Hepatocyte (in vitro differentiated cells): ENCODE measurements around the gene DGCR8. TPM values are rescaled to one million over a fixed set of nuclear protein-coding genes. Genes with fewer than 3 reads are reported as not detected.

Experiments
- DNase-seq: peaks from one replicate; pipeline ENCODE4 v3.0.0-alpha.2; 2016; ENCODE audit warnings: low spot score
- H2AFZ ChIP-seq: fragments of 200-600 bp; sonication (generic); 2 replicates; pipeline ENCODE4 v1.6.0; 2016; ENCODE audit warnings: antibody characterized with exemption, mild to moderate bottlenecking
- H3K27ac ChIP-seq: fragments of 200-600 bp; sonication (generic); 2 replicates; pipeline ENCODE4 v1.5.1; 2016; ENCODE audit warnings: mild to moderate bottlenecking
- H3K27me3 ChIP-seq: fragments of 200-600 bp; sonication (generic); 2 replicates; pipeline ENCODE4 v1.6.1; 2016
- H3K36me3 ChIP-seq: fragments of 200-600 bp; sonication (generic); replicated peaks from 2 replicates; pipeline ENCODE4 v1.5.1; 2016; ENCODE audit warnings: low read depth; ENCODE audit not compliant: insufficient read depth
- H3K4me1 ChIP-seq: fragments of 200-600 bp; sonication (generic); 2 replicates; pipeline ENCODE4 v1.5.1; 2016; ENCODE audit warnings: mild to moderate bottlenecking, moderate library complexity; ENCODE audit not compliant: insufficient read depth
- H3K4me2 ChIP-seq: fragments of 200-600 bp; sonication (generic); 2 replicates; pipeline ENCODE4 v1.6.0; 2016
- H3K4me3 ChIP-seq: fragments of 200-600 bp; sonication (generic); 2 replicates; pipeline ENCODE4 v1.5.1; 2016; ENCODE audit warnings: mild to moderate bottlenecking
- H3K79me2 ChIP-seq: fragments of 200-600 bp; sonication (generic); 2 replicates; pipeline ENCODE4 v1.6.0; 2017; ENCODE audit warnings: mild to moderate bottlenecking
- H3K9me2 ChIP-seq: fragments of 200-600 bp; sonication (generic); replicated peaks from 2 replicates; pipeline ENCODE4 v1.6.0; 2017; ENCODE audit warnings: mild to moderate bottlenecking; ENCODE audit not compliant: insufficient read depth
- H3K9me3 ChIP-seq: fragments of 200-600 bp; sonication (generic); 2 replicates; pipeline ENCODE4 v1.5.1; 2016; ENCODE audit warnings: low read depth, mild to moderate bottlenecking
- H4K20me1 ChIP-seq: fragments of 200-600 bp; sonication (generic); 2 replicates; pipeline ENCODE4 v1.6.0; 2016; ENCODE audit warnings: mild to moderate bottlenecking; ENCODE audit not compliant: insufficient read depth, poor library complexity, severe bottlenecking
- EZH2 ChIP-seq: fragments of 200-600 bp; sonication (generic); IDR thresholded peaks from 2 replicates; pipeline ENCODE4 v1.6.1; 2016; ENCODE audit warnings: antibody characterized with exemption, mild to moderate bottlenecking, borderline replicate concordance
- EZH2phosphoT487 ChIP-seq: fragments of 200-600 bp; sonication (generic); IDR thresholded peaks from one replicate; pipeline ENCODE4 v1.6.1; 2018; ENCODE audit warnings: antibody characterized with exemption, mild to moderate bottlenecking, low read depth, moderate library complexity; ENCODE audit not compliant: unreplicated experiment, severe bottlenecking
- WGBS: methylation state at CpG from one replicate; pipeline ENCODE4 v1.1.6; 2016; ENCODE audit warnings: low lambda C conversion rate; ENCODE audit errors: missing lambda C conversion rate; 5-methylcytosine and 5-hydroxymethylcytosine counted together
- polyA plus RNA-seq: library from polyadenylated mRNA; unstranded; fragments of >200 nt; fragmentation: Nextera tagmentation; extraction: Ambion mirVana; gene quantifications from 2 replicates; pipeline ENCODE4 v1.2.1, GENCODE V29; 2016
- total RNA-seq: library from RNA; depleted of rRNA; stranded (reverse); fragments of >200 nt; gene quantifications from 2 replicates; pipeline ENCODE4 v1.2.3, GENCODE V29; 2014
- TF ChIP-seq, protein P1 (sequence below): fragments of 200-600 bp; sonication (generic); IDR thresholded peaks from 2 replicates; pipeline ENCODE4 v1.5.1; 2016; ENCODE audit warnings: antibody characterized with exemption, mild to moderate bottlenecking; ENCODE audit not compliant: poor library complexity

DGCR8 gene
- total and polyA plus RNA-seq, 2 experiments from 2014 or later, result 10.8 to 18.3 TPM

DNA sequence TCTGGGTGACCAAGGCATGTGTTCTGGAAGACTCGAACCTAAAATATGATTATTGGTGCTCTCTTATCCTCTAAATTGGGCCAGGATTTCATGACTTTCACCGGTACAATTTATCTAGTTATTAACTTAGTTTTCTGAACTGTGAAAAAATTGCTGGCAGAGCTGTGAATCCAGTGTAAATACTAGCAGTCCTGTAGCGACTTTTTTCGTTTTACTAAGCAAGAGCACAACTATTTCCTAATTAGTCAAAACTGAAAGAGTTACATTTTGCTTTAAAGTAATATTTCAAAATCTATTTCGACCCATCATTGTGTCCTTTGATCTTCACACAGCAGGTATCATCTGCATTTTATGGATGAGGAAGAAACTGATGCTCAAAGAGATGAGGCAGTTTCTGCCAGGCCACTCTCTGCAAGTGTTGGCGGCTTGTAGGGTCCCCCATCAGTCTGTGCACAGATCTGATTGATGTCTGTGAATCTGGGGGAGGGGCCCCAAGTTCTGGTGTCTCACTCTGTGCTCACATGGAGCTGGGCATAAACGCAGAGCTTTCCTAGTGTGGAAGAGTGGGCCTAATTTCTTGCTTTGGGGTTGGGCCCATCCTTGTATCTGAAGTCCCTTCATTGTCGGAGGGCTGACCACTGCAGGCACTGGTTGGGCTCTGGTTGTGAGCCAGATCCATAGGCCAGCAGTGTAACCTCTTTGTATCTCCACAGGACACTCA lies 38.4 kb downstream of the DGCR8 start:
- no peak for DNase-seq
- Histone ChIP-seq H3K4me1 (peaks cover 16% of the 10 kb centered on the region), H4K20me1 (no peaks in the 10 kb centered on the region), H2AFZ (no peak overlapping the region), H3K79me2 (peaks cover 69% of the 10 kb centered on the region), H3K9me2 (no peaks in the 10 kb centered on the region), H3K36me3 (no peaks in the 10 kb centered on the region), H3K27me3 (no peaks in the 10 kb centered on the region), H3K4me2 (peak overlapping the region; percentile 85), H3K27ac (peak overlapping the region; percentile 82), H3K4me3 (peak overlapping the region; percentile 83), H3K9me3 (no peaks in the 10 kb centered on the region)
- TF ChIP-seq, protein P1, sequence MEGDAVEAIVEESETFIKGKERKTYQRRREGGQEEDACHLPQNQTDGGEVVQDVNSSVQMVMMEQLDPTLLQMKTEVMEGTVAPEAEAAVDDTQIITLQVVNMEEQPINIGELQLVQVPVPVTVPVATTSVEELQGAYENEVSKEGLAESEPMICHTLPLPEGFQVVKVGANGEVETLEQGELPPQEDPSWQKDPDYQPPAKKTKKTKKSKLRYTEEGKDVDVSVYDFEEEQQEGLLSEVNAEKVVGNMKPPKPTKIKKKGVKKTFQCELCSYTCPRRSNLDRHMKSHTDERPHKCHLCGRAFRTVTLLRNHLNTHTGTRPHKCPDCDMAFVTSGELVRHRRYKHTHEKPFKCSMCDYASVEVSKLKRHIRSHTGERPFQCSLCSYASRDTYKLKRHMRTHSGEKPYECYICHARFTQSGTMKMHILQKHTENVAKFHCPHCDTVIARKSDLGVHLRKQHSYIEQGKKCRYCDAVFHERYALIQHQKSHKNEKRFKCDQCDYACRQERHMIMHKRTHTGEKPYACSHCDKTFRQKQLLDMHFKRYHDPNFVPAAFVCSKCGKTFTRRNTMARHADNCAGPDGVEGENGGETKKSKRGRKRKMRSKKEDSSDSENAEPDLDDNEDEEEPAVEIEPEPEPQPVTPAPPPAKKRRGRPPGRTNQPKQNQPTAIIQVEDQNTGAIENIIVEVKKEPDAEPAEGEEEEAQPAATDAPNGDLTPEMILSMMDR, result no peak
- TF ChIP-seq EZH2 (no peak), EZH2phosphoT487 (no peak)
- WGBS, result 22% methylated on average over 8 of the region's 8 CpGs

DNA sequence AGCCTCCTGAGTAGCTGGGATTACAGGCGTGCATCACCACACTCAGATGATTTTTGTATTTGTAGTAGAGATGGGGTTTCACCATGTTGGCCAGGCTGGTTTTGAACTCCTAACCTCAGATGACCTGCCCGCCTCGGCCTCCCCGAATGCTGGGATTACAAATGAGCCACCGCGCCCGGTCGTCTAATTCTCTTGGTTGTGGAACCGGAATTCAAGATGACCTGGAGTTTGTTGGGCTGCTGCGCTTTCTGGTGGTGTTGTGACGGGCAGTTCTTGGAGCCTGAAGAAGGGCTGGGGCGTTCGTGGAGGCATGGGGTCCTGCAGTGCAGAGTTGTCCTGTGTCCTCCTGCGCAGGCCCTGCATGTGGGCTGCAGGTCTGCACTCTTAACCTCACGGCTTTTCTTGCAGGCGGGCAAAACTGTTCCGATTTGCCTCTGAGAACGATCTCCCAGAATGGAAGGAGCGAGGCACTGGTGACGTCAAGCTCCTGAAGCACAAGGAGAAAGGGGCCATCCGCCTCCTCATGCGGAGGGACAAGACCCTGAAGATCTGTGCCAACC lies 41.9 kb downstream of the DGCR8 start:
- Histone ChIP-seq H2AFZ (no peak overlapping the region), H4K20me1 (no peaks in the 10 kb centered on the region), H3K27ac (no peak overlapping the region), H3K4me3 (no peak overlapping the region), H3K4me1 (peaks cover 7% of the 10 kb centered on the region), H3K9me3 (no peaks in the 10 kb centered on the region), H3K36me3 (no peaks in the 10 kb centered on the region), H3K4me2 (no peak overlapping the region), H3K27me3 (no peaks in the 10 kb centered on the region), H3K79me2 (peaks cover 49% of the 10 kb centered on the region), H3K9me2 (no peaks in the 10 kb centered on the region)
- WGBS, result 96% methylated on average over 22 of the region's 22 CpGs
- no peak for DNase-seq
- TF ChIP-seq, protein P1, result no peak
- no peak for TF ChIP-seq EZH2phosphoT487
- TF ChIP-seq EZH2, result no peak

DNA sequence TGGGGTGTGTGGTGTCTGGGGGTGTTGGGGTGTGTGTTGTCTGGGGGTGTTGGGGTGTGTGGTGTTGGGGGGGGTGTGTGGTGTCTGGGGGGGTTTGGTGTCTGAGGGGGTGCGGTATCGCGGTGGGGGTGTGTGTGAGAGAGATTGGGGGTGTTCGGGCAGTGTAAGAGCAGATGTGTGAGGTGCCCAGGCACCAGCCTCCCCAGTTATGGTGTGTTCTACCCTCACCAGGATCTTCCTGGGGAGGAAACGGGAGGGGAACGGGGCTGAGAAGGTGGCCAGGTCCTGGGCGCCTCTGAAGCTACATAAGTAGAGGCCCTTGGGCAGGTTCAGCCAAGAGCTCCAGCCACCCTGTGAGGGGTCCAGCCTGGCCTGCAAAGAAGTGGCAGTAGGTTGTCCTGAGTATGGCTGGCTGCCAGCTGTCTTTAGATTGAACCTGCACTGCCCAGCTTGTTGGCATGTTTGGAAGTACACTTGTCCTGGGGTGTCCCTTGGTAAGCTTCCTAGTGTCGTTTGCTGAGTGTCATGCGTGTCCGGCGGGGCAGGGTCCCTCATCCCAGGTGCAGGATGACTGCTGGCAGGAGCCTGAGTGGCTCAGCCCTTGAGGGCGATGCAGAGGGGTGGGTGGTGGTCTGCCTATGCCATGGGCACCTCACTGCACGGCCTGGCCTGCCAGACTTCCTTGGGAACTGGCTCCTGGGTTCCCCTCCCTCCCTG lies 43.5 kb downstream of the DGCR8 start:
- Histone ChIP-seq H2AFZ (no peak overlapping the region), H3K27ac (no peak overlapping the region), H3K4me3 (no peak overlapping the region), H3K4me2 (no peak overlapping the region), H3K9me2 (no peaks in the 10 kb centered on the region), H3K27me3 (no peaks in the 10 kb centered on the region), H4K20me1 (no peaks in the 10 kb centered on the region), H3K4me1 (peaks cover 6% of the 10 kb centered on the region), H3K79me2 (peaks cover 39% of the 10 kb centered on the region), H3K9me3 (no peaks in the 10 kb centered on the region), H3K36me3 (no peaks in the 10 kb centered on the region)
- no peak for DNase-seq
- TF ChIP-seq EZH2 (no peak), EZH2phosphoT487 (no peak)
- TF ChIP-seq, protein P1, result no peak
- WGBS, result 97% methylated on average over 9 of the region's 13 CpGs
